Measurements from ENCODE around the gene DCANP1. TPM values are rescaled to one million over a fixed set of nuclear protein-coding genes. Genes with fewer than 3 reads are reported as not detected.

Gene DCANP1
- total and polyA plus RNA-seq, 11 donors, result 0.11 TPM; not detected in 10

GRCh38 chr5:135437796-135438560 lies 9.2 kb downstream of the DCANP1 start:
- Histone ChIP-seq H3K9me3 (no peaks in the 10 kb centered on the region), H3K27me3 (no peaks in the 10 kb centered on the region), H3K4me1 (peaks cover 0 to 76% (median 14%) of the 10 kb centered on the region in 12 donors), H3K27ac (peak overlapping the region in 4 of 12 donors; percentile 30 to 87 (median 43)), H3K4me3 (no peak overlapping the region), H3K36me3 (no peaks in the 10 kb centered on the region)
- WGBS, 4 donors, result 36 to 54% (median 43%) methylated on average over 8 to 13 of the region's 13 CpGs
- intact Hi-C loops (cut with DNase I), result no loop called here
- peak in 2 of 12 donors; percentile 4 to 8 for TF ChIP-seq CTCF (IDR thresholded peaks at IDR 0.05)
- no peak for TF ChIP-seq POLR2A (IDR thresholded peaks at IDR 0.05)
- DNase-seq (peak; percentile 58 to 91 (median 79)), ATAC-seq (peak; percentile 57 to 74 (median 64))

- WGBS, 4 donors, result 80 to 91% (median 87%) methylated on average over 7 of the region's 7 CpGs
- Histone ChIP-seq H3K27ac (peak overlapping the region in 4 of 12 donors; percentile 30 to 87 (median 41)), H3K4me1 (peaks cover 0 to 71% (median 14%) of the 10 kb centered on the region in 12 donors), H3K27me3 (no peaks in the 10 kb centered on the region), H3K9me3 (no peaks in the 10 kb centered on the region), H3K36me3 (no peaks in the 10 kb centered on the region), H3K4me3 (no peak overlapping the region)
- no peak for DNase-seq
- no peak for TF ChIP-seq CTCF (IDR thresholded peaks at IDR 0.05)
- TF ChIP-seq POLR2A (IDR thresholded peaks at IDR 0.05), result no peak
- ATAC-seq, result peak in 1 of 4 donors; percentile 11
- intact Hi-C loops (cut with DNase I), result no loop called here
Observed at GRCh38 chr5:135437422-135437795, 9.7 kb downstream of the DCANP1 start.

GRCh38 chr5:135436951-135437418 lies 10.2 kb downstream of the DCANP1 start:
- H3K9me3 ChIP-seq, result no peaks in the 10 kb centered on the region
- H3K4me3 ChIP-seq, result no peak overlapping the region
- H3K4me1 ChIP-seq, result peaks cover 0 to 67% (median 14%) of the 10 kb centered on the region in 12 donors
- H3K27ac ChIP-seq, result peak overlapping the region in 1 of 12 donors; percentile 87
- intact Hi-C loops (cut with DNase I), result no loop called here
- DNase-seq (no peak), ATAC-seq (no peak)
- no peaks in the 10 kb centered on the region for H3K27me3 ChIP-seq
- no peaks in the 10 kb centered on the region for H3K36me3 ChIP-seq
- 70 to 80% (median 77%) methylated on average over 7 of the region's 7 CpGs for WGBS, 4 donors
- TF ChIP-seq CTCF (IDR thresholded peaks at IDR 0.05) (no peak), POLR2A (IDR thresholded peaks at IDR 0.05) (no peak)

- DNase-seq (no peak), ATAC-seq (no peak)
- Histone ChIP-seq H3K27ac (no peak overlapping the region), H3K27me3 (no peaks in the 10 kb centered on the region), H3K36me3 (no peaks in the 10 kb centered on the region), H3K4me3 (no peak overlapping the region), H3K9me3 (no peaks in the 10 kb centered on the region), H3K4me1 (peaks cover 0 to 57% (median 14%) of the 10 kb centered on the region in 12 donors)
- 79 to 94% (median 88%) methylated on average over 4 to 9 of the region's 9 CpGs for WGBS, 4 donors
- no peak for TF ChIP-seq POLR2A (IDR thresholded peaks at IDR 0.05)
- no peak for TF ChIP-seq CTCF (IDR thresholded peaks at IDR 0.05)
- intact Hi-C loops (cut with DNase I), result no loop called here
Observed at GRCh38 chr5:135435467-135436330, 11.4 kb downstream of the DCANP1 start.

Measured in heart left ventricle (tissue), 16 donors.